Transverse colon (tissue), 3 donors: ENCODE data around the gene NEK4.

ENCODE experiments used
- CTCF ChIP-seq, 5 experiments: fragments of 200-600 bp in 3 of 5; fragments of 450-650 bp in 2 of 5; sonication (generic) in 3 of 5; IDR thresholded peaks; 1 replicate in 2 of 5; 2 replicates in 3 of 5; pipeline ENCODE4 v1.5.1; 2016 to 2017; ENCODE audit warnings: antibody characterized with exemption in 5 of 5, inconsistent platforms in 3 of 5, mild to moderate bottlenecking in 2 of 5, moderate library complexity in 1 of 5
- POLR2A ChIP-seq: fragments of 450-650 bp; IDR thresholded peaks from one replicate; pipeline ENCODE4 v1.6.1; 2016; ENCODE audit warnings: antibody characterized with exemption, mild to moderate bottlenecking, moderate library complexity

- TF ChIP-seq CTCF (IDR thresholded peaks at IDR 0.05) (no peak), POLR2A (no peak)
Measured at GRCh38 chr3:52684184-52684583, 86.6 kb downstream of the NEK4 start.
